Measurements from ENCODE around the gene PRAC2.
"Not testable (repeated sequence)": the region's sequence is repeated elsewhere in the genome, so short reads cannot be mapped to it uniquely, and the experiment has no call there.

PRAC2 gene

DNA sequence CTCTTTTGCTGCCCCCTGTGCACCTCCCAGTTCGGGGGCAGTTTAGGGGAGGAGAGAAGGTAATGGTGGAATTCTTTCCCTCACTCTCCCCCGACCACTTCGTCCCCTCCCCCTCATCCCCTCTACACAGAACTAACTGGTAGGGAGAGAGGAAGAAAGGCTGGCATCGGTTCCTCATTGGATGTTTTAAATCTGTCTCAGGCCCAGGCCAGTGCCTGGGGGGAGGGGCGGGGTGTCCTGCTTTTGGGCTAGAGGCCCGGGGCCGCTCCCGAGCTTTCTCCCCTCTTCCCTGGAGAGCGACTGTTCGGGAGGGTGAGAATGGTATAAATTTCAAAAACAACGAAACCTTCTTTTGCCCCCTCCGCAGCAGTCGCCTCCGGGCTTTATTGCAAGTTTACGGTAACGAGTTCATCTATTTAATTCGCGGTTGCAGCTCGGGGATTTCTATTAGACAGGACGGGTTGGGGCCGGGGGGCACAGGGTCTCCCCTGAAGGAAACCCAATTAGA lies at the start of gene PRAC2:
Gene PRAC2 (plus strand): TSS at position 271 of the 508 bp plus-strand sequence. CDS start 1,226 bp downstream, outside the sequence.
- DNase-seq (ENCODE audit: low read depth in 2 of 2) = no peak

DNA sequence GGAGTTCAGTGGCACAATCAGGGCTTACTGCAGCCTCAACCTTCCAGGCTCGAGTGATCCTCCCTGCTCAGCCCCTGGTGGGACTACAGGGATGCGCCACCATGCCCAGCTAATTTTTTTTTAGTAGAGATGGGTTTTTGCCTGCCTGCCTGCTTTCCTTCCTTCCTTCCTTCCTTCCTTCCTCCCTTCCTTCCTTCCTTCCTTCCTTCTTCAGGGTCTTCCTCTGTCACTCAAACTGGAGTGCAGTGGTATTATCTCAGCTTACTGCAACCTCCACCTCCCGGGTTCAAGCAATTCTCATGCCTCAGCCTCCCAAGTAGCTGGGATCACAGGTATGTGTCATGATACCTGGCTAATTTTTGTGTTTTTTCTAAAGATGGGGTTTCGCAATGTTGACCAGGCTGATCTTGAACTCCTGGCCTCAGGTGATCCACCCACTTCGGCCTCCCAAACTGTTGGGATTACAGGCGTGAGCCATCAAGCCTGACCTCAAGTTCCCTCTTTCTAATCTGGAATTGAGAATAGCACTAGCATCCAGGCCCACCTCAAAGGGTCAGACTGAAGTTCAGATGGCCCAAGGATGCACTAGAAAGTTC lies 45.9 kb upstream of the PRAC2 start:
- DNase-seq (ENCODE audit: low read depth in 2 of 2) = no peak

- peak; percentile 14 to 46 for DNase-seq (ENCODE audit: low read depth in 2 of 2)
These were observed 44.6 kb upstream of the PRAC2 start for GRCh38 chr17:48678141-48678971.

DNA sequence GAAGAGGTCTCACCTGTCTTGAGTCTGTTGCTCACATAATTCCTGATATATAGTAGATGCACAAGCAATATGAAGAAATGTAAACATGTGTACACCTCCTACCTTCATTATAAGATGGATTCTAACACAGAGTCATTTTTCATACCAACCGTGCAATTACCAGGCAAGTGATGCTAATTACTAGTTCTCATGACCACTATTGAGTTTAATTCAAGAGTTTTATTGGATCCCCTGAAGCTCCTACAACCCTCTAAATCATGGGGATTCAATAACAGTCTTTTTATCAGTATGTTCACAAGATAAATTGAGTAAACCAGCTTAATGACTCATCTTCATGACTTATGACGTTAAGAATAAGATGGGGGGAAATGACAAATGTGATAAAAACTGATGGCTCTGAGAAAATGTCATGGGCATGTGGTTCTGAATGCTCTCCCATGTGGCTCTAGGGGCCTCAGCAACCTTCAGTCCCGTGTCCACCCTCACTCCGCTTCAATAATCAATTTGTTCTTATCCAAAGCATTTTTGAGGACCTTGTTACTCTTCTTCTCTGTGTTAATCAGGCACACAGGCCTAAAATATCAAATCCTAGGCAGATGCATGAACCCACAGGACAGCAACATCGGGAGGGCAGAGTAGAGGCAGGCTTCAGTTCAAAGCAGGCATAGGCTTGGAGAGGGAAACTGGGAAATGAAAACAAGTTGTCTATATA lies 43.4 kb upstream of the PRAC2 start:
- no peak for DNase-seq (ENCODE audit: low read depth in 2 of 2)

GRCh38 chr17:48681609-48682008 lies 41.4 kb upstream of the PRAC2 start:
- DNase-seq (ENCODE audit: low read depth in 2 of 2) = no peak

GRCh38 chr17:48690655-48691054 lies 32.3 kb upstream of the PRAC2 start:
- DNase-seq (ENCODE audit: low read depth in 2 of 2) = no peak

GRCh38 chr17:48692049-48692448 lies 30.9 kb upstream of the PRAC2 start:
- no peak for DNase-seq (ENCODE audit: low read depth in 2 of 2)

- no peak for DNase-seq (ENCODE audit: low read depth in 2 of 2)
These were observed 29.8 kb upstream of the PRAC2 start for GRCh38 chr17:48693178-48693577.

DNA sequence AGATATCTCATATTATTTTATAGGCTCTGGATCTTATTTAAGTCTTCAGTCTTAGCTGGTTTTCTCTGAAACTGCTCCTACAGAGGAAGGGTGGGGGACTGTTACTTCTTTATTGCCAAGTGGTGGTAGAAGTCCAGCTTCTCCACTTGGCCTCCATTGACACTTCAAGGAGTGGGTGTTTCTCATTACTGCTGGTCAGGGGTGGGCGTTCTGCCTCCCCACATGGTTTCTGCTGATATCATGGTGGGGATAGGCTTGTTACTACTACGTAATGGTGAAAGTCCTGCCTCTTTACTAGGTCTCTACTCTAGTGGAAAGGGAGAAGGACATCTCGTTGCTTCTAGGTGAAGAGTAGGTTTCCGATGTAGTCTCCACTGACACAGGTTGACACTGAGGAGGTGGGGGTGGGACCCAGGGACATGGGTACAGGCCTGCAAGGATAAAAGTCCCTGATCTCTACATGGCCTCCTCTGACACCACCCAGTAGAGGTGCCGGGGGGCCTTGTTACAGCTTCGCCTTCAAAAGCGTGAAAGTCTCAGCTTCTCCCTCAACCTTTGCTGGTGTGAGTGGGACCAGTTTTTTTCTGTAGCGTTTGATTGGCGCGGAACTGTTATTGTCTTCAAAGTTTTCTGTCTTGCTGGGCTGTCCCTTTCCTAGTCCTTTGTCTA lies 21.0 kb upstream of the PRAC2 start:
- no peak for DNase-seq (ENCODE audit: low read depth in 2 of 2)

- DNase-seq (ENCODE audit: low read depth in 2 of 2) = no peak
These were observed 18.4 kb upstream of the PRAC2 start for GRCh38 chr17:48704361-48705248.

DNA sequence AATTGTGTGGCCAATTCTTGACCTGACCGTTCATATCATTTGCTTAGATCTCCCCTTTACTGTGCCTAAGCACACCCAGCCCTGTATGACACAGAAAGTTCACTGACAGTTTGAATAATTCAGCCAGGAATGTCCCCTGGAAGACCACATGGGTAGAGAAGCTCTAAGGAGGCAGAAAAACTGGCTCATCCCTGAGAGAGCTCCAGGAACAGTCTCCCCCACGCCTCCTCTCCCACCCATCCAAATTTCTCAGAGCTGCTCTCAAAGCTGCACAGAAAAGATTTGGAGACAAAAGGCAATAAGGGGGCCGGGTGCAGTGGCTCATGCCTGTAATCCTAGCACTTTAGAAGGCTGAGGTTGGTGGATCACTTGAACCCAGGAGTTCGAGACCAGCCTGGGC lies 11.9 kb upstream of the PRAC2 start:
- DNase-seq (ENCODE audit: low read depth in 2 of 2) = no peak

DNA sequence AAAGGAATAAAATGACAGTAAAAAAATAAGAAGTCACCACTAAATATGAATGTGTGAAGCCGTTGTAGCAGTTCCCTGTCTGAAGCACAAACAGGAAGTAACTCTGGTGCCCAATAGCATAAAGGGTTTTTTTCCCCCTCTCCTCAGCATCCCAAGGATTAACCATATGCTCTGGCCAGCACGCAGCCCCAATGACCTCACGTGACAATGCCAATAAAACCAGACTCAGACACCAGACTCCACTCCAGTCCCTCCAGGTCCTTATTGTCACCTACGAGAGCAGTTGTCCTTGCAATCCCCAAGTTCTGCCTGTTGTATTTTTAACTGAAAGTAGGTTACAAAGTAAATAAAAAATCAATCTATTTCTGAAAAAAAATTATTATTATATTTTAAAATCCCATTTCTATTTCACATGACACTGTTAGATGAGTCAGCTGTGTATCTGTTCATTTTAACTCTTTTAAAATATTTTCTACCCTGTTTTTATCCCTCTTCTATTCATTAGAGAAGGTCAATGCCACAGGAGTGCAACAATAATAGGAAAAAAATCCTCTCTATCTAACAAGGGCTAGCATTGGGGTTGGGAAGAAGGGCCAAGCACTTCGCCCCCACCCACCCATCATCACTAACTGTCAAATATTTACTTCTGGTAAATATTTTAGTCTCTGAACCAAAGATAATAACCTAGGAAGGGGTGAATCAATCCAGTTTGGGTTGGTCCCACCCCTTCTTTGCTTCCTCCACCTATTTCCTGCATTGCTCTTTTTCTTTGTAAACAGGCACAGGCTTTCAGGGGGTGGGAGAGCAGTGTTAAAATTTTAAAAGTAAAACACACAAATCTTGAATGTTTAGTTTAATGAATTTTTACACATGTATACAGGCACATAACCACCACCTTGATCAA lies 7.2 kb upstream of the PRAC2 start:
- no peak for DNase-seq (ENCODE audit: low read depth in 2 of 2)

DNA sequence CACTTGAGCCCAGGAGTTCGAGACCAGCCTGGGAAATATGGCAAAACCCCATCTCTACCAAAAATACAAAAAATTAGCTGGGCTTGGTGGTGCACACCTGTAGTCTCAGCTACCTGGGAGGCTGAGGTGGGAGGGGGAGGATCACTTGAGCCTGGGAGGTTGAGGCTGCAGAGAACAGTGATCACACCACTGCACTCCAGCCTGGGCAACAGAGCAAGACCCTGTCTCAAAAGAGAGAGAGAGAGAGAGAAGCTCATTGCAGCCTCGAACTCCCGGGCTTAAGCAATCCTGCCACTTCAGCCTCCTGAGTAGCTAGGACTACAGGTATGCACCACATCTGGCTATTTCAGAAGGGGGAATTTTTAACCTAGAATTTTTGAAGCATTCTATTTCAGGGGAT lies 6.4 kb upstream of the PRAC2 start:
- not testable (repeated sequence) for DNase-seq (ENCODE audit: low read depth in 2 of 2)

DNA sequence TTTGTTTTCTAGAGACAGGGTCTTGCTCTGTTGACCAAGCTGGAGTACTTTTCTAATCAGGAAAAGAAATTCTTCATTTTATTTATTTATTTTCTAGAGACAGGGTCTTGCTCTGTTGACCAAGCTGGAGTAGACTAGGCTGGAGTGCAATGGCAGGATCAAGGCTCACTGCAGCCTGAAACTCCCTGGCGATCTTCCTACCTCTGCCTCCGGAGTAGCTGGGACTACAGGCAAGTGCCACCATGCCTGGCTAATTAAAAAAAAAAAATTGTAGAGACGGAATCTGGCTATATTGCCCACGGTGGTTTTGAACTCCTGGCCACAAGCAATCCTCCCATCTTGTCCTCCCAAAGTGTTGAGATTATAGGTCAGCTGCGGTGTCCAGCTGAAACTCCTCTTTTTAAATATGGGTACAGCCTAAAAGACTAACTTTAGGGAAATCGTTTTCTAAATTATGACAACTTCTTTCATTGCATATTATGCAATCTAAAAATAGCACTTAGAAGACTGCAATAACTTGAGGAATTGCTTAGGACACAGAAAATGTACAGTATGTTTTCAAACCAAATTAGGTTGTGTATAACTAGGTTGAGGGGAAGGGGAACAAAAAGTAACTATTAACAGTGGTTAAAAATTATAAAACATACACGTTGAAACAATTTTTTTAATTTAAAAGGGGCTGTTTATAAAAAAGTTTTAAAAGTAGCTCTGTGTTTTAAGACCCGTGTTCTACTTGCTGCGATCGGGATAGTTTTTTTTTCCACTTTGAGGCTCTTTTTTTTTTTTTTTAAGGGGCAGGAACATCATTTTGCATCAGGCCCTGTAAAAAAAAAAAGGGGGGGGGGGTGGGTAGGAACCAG lies 5.4 kb upstream of the PRAC2 start:
- DNase-seq (ENCODE audit: low read depth in 2 of 2) = no peak

- DNase-seq (ENCODE audit: low read depth in 2 of 2) = no peak
These were observed 4.7 kb upstream of the PRAC2 start for GRCh38 chr17:48718227-48718760.

DNA sequence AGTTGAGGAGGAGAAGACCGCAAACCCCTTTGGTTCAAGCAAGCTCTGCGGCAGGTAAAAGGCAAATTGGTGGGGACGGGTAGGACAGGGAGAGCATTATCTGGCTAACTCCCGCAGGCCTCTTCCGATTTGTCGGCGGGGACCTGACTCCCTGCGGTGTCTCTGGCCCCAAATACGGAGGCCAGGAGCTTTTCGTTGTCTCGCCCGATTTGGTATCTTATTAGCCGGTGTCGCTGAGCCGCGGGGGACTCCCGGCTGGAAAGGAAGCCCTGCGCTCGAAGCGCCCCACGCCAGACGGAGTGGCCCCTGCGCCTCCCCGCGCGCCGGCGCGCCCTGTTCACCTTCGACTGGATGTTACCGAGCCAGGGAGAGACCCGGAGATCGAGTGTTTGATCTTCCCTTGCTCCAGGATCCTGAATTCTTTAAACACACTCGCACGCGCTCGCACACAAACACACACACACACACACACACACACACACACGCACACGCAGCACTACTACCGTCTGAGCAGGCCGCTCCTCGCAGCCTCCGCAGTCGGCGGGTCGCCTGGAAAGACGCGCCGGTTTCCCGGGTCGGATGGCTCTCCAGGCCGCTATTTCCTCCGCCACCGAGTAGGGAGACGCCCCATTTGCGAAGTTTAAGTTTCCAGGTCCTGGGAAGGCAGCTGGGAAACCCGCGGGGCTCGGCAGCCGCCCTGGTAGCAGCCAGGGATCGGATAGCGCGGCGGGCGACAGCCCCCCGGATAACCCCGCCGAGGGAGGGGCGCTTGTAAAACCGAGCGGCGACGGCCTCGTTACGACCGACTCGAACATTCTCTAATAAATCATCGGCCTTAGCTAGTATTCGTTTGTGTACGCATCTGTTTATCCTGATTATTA lies 4.0 kb upstream of the PRAC2 start:
- DNase-seq (ENCODE audit: low read depth in 2 of 2) = no peak

GRCh38 chr17:48719642-48720265 lies 3.2 kb upstream of the PRAC2 start:
- no peak for DNase-seq (ENCODE audit: low read depth in 2 of 2)

All from stimulated activated CD8-positive, alpha-beta memory T cell treated with anti-CD3 and anti-CD28 coated beads, Interleukin-7, amount 100 ng/mL, for 4 hours (primary cell).